Measurements from ENCODE around the gene MX1. TPM values are rescaled to one million over a fixed set of nuclear protein-coding genes. Genes with fewer than 3 reads are reported as not detected.

Gene MX1
- total RNA-seq, 1 donor from 2014 or later, result 420 TPM

DNA sequence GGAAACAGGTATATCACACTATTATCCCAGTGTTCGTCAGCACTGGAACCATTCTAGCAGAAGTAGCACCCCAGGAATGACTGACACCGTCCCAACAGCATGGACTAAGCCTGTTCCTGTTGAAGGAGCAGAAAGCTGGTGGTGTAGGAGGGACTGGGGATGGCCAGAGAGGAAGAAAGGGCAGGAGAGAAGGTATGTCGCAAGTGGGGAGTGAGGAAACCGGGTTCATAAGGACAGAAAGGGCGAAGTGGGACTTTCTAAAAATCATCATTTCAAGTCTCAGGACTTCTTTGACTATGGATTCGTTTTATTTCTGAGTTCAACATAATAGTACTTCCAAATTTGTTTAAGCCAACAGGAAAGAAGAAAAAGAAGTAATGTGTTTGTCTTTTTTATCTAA, 19.7 kb upstream of the MX1 start:
- Histone ChIP-seq H4K20me1 (ENCODE audit: insufficient read depth, low read length) (no peaks in the 10 kb centered on the region), H3K27me3 (ENCODE audit: insufficient read depth, low read length) (peaks cover 8% of the 10 kb centered on the region), H3K4me3 (ENCODE audit: insufficient read depth, low read depth, low read length) (no peak overlapping the region), H3K36me3 (ENCODE audit: insufficient read depth, low read length) (no peaks in the 10 kb centered on the region), H2AFZ (ENCODE audit: low read depth, low read length) (no peak overlapping the region), H3K79me2 (ENCODE audit: insufficient read depth, low read length) (no peaks in the 10 kb centered on the region), H3K27ac (ENCODE audit: low read depth, low read length) (no peak overlapping the region), H3K4me2 (ENCODE audit: low read length) (no peak overlapping the region), H3K9ac (ENCODE audit: low read length) (no peak overlapping the region), H3K4me1 (ENCODE audit: insufficient read depth, low read length) (no peaks in the 10 kb centered on the region), H3K9me3 (ENCODE audit: insufficient read depth, low read depth, low read length) (peaks cover 3% of the 10 kb centered on the region)
- DNase-seq (ENCODE audit: low read depth) (no peak), FAIRE-seq (no peak)
- H3K27ac Mint-ChIP-seq (ENCODE audit: unreplicated experiment), result no peak overlapping the region
- TF ChIP-seq CTCF (IDR thresholded peaks at IDR 0.05; ENCODE audit: insufficient read depth, low read depth, low read length), result no peak
- no peak for TF ChIP-seq EZH2 (IDR thresholded peaks at IDR 0.05; ENCODE audit: insufficient read depth, low read length)
- H3K36me3 Mint-ChIP-seq (ENCODE audit: low read depth, unreplicated experiment), result peaks cover 22% of the 10 kb centered on the region
- H3K27me3 Mint-ChIP-seq (ENCODE audit: low read depth, unreplicated experiment), result peaks cover 11% of the 10 kb centered on the region
- H3K4me1 Mint-ChIP-seq (ENCODE audit: low read depth, unreplicated experiment), result peaks cover 9% of the 10 kb centered on the region
- peaks cover 7% of the 10 kb centered on the region for H3K9me3 Mint-ChIP-seq (ENCODE audit: unreplicated experiment)
- H3K4me3 Mint-ChIP-seq (ENCODE audit: unreplicated experiment), result no peak overlapping the region

DNA sequence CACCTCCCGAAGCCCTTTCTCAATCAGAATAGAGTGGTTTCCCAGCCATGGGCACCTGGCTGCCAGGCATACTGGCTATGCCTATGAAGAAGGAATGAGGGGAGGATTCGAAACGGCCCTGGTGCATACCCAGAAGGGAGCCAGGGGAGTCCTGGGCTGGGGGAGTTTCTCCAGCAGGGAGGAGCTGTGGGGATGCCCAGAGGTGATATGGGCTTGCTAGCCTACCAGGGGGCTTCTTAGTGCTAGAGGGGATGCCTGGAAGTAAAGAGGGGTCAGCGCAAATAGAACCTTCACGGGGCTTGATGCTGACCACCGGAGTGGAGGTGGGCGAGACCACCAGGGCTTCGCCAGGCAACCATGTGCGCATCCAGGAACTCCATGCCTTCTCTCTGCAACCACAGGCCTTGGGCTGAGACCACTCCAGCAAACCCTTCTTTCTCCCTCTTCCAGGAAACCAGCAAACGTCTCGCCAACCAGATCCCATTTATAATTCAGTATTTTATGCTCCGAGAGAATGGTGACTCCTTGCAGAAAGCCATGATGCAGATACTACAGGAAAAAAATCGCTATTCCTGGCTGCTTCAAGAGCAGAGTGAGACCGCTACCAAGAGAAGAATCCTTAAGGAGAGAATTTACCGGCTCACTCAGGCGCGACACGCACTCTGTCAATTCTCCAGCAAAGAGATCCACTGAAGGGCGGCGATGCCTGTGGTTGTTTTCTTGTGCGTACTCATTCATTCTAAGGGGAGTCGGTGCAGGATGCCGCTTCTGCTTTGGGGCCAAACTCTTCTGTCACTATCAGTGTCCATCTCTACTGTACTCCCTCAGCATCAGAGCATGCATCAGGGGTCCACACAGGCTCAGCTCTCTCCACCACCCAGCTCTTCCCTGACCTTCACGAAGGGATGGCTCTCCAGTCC, 18.2 kb upstream of the MX1 start:
- H3K9me3 ChIP-seq (ENCODE audit: insufficient read depth, low read depth, low read length), result peaks cover 3% of the 10 kb centered on the region
- no peak overlapping the region for H3K4me3 ChIP-seq (ENCODE audit: insufficient read depth, low read depth, low read length)
- Mint-ChIP-seq H3K27ac (ENCODE audit: unreplicated experiment) (no peak overlapping the region), H3K36me3 (ENCODE audit: low read depth, unreplicated experiment) (peaks cover 18% of the 10 kb centered on the region), H3K9me3 (ENCODE audit: unreplicated experiment) (peaks cover 4% of the 10 kb centered on the region), H3K4me1 (ENCODE audit: low read depth, unreplicated experiment) (peaks cover 9% of the 10 kb centered on the region), H3K27me3 (ENCODE audit: low read depth, unreplicated experiment) (peaks cover 11% of the 10 kb centered on the region), H3K4me3 (ENCODE audit: unreplicated experiment) (no peak overlapping the region)
- no peak for TF ChIP-seq CTCF (IDR thresholded peaks at IDR 0.05; ENCODE audit: insufficient read depth, low read depth, low read length)
- no peak for TF ChIP-seq EZH2 (IDR thresholded peaks at IDR 0.05; ENCODE audit: insufficient read depth, low read length)
- H3K4me1 ChIP-seq (ENCODE audit: insufficient read depth, low read length), result no peaks in the 10 kb centered on the region
- FAIRE-seq, result no peak
- no peaks in the 10 kb centered on the region for H3K79me2 ChIP-seq (ENCODE audit: insufficient read depth, low read length)
- no peak overlapping the region for H2AFZ ChIP-seq (ENCODE audit: low read depth, low read length)
- DNase-seq (ENCODE audit: low read depth), result no peak
- peaks cover 8% of the 10 kb centered on the region for H3K27me3 ChIP-seq (ENCODE audit: insufficient read depth, low read length)
- H3K27ac ChIP-seq (ENCODE audit: low read depth, low read length), result no peak overlapping the region
- no peak overlapping the region for H3K4me2 ChIP-seq (ENCODE audit: low read length)
- no peaks in the 10 kb centered on the region for H3K36me3 ChIP-seq (ENCODE audit: insufficient read depth, low read length)
- H4K20me1 ChIP-seq (ENCODE audit: insufficient read depth, low read length), result no peaks in the 10 kb centered on the region
- H3K9ac ChIP-seq (ENCODE audit: low read length), result no peak overlapping the region

- Histone ChIP-seq H2AFZ (ENCODE audit: low read depth, low read length) (no peak overlapping the region), H3K36me3 (ENCODE audit: insufficient read depth, low read length) (no peaks in the 10 kb centered on the region), H3K4me2 (ENCODE audit: low read length) (no peak overlapping the region), H3K27ac (ENCODE audit: low read depth, low read length) (no peak overlapping the region), H3K4me1 (ENCODE audit: insufficient read depth, low read length) (no peaks in the 10 kb centered on the region), H3K9ac (ENCODE audit: low read length) (no peak overlapping the region), H3K27me3 (ENCODE audit: insufficient read depth, low read length) (peaks cover 6% of the 10 kb centered on the region), H3K79me2 (ENCODE audit: insufficient read depth, low read length) (no peaks in the 10 kb centered on the region), H3K9me3 (ENCODE audit: insufficient read depth, low read depth, low read length) (peaks cover 3% of the 10 kb centered on the region), H4K20me1 (ENCODE audit: insufficient read depth, low read length) (no peaks in the 10 kb centered on the region), H3K4me3 (ENCODE audit: insufficient read depth, low read depth, low read length) (no peak overlapping the region)
- no peak for FAIRE-seq
- Mint-ChIP-seq H3K27me3 (ENCODE audit: low read depth, unreplicated experiment) (peaks cover 11% of the 10 kb centered on the region), H3K36me3 (ENCODE audit: low read depth, unreplicated experiment) (peaks cover 18% of the 10 kb centered on the region), H3K9me3 (ENCODE audit: unreplicated experiment) (peaks cover 4% of the 10 kb centered on the region), H3K27ac (ENCODE audit: unreplicated experiment) (peak overlapping the region; percentile 62), H3K4me3 (ENCODE audit: unreplicated experiment) (no peak overlapping the region), H3K4me1 (ENCODE audit: low read depth, unreplicated experiment) (peaks cover 9% of the 10 kb centered on the region)
- no peak for TF ChIP-seq EZH2 (IDR thresholded peaks at IDR 0.05; ENCODE audit: insufficient read depth, low read length)
- no peak for TF ChIP-seq CTCF (IDR thresholded peaks at IDR 0.05; ENCODE audit: insufficient read depth, low read depth, low read length)
- DNase-seq (ENCODE audit: low read depth), result no peak
These were observed 15.7 kb upstream of the MX1 start for GRCh38 chr21:41410361-41410760.
